H1 (cell line): ENCODE measurements around the gene SPPL3. TPM values are rescaled to one million over a fixed set of nuclear protein-coding genes. Genes with fewer than 3 reads are reported as not detected.

Experiments
- CTCF ChIA-PET: fragments of 300-600 bp; sonication (Branson Sonifier 250); formaldehyde crosslinking; loops from one replicate; lab custom pipeline; 2021; ENCODE audit not compliant: partially characterized antibody; lab: Charles Lee
- POLR2A ChIA-PET: fragments of 300-600 bp; sonication (Branson Sonifier 250); formaldehyde crosslinking; loops from one replicate; lab custom pipeline; 2021; ENCODE audit warnings: inconsistent platforms; ENCODE audit not compliant: partially characterized antibody; lab: Charles Lee
- DNase-seq, 2 experiments: peaks; one replicate each; pipeline versions ENCODE4 v3.0.0 to v3.0.0-alpha.2; 2010 to 2022; ENCODE audit warnings: low spot score in 2 of 2, low read depth in 1 of 2, mixed read lengths in 1 of 2
- FAIRE-seq: peaks from 2 replicates; lab custom pipeline; 2011; peaks lifted over from hg19 to GRCh38; lab: Jason Lieb, UNC
- H2AFZ ChIP-seq: 2 replicates; pipeline ENCODE4 v1.8.1; 2012; ENCODE audit warnings: low read length, inconsistent platforms
- H2AK5ac ChIP-seq: 2 replicates; pipeline ENCODE4 v1.6.1; 2013; ENCODE audit warnings: low read depth, low read length
- H2BK120ac ChIP-seq: replicated peaks from 2 replicates; pipeline ENCODE3; 2013; ENCODE audit warnings: low read depth, low read length, inconsistent platforms
- H2BK12ac ChIP-seq: 2 replicates; pipeline ENCODE4 v1.6.1; 2013; ENCODE audit warnings: low read depth, low read length
- H2BK15ac ChIP-seq: 2 replicates; pipeline ENCODE4 v1.6.1; 2013; ENCODE audit warnings: low read length
- H2BK20ac ChIP-seq: 2 replicates; pipeline ENCODE4 v1.6.1; 2013; ENCODE audit warnings: low read length
- H2BK5ac ChIP-seq: 2 replicates; pipeline ENCODE4 v1.6.1; 2013; ENCODE audit warnings: low read depth, low read length
- H3K14ac ChIP-seq: 2 replicates; pipeline ENCODE4 v1.6.1; 2013; ENCODE audit warnings: inconsistent platforms; ENCODE audit not compliant: insufficient read length
- H3K18ac ChIP-seq: 2 replicates; pipeline ENCODE4 v1.6.1; 2013; ENCODE audit warnings: low read length; ENCODE audit errors: extremely low read depth
- H3K23ac ChIP-seq: 2 replicates; pipeline ENCODE4 v1.6.1; 2013; ENCODE audit warnings: inconsistent platforms; ENCODE audit not compliant: insufficient read length
- H3K23me2 ChIP-seq: 2 replicates; pipeline ENCODE4 v1.6.1; 2013; ENCODE audit warnings: low read depth, low read length
- H3K27ac ChIP-seq: 2 replicates; pipeline ENCODE4 v1.6.1; 2011; ENCODE audit warnings: low read depth, low read length, inconsistent platforms
- H3K27me3 ChIP-seq, 4 experiments: replicated peaks in 1 of 4; 1 replicate in 1 of 4; 2 replicates in 3 of 4; pipeline versions ENCODE4 v1.6.1 to v1.8.1; 2011 to 2013; ENCODE audit warnings: low read length in 3 of 4, mild to moderate bottlenecking in 3 of 4, inconsistent platforms in 2 of 4, mixed read lengths in 2 of 4, moderate library complexity in 1 of 4; ENCODE audit not compliant: control insufficient read depth in 3 of 4, insufficient read depth in 3 of 4; ENCODE audit errors: extremely low read depth in 1 of 4
- H3K36me3 ChIP-seq, 4 experiments: 2 replicates each; pipeline versions ENCODE4 v1.6.1 to v1.8.1; 2011 to 2013; ENCODE audit warnings: mild to moderate bottlenecking in 4 of 4, low read length in 3 of 4, moderate library complexity in 2 of 4, control low read depth in 1 of 4, inconsistent platforms in 1 of 4; ENCODE audit not compliant: insufficient read depth in 4 of 4, control insufficient read depth in 2 of 4
- H3K4ac ChIP-seq: replicated peaks from 2 replicates; pipeline ENCODE3; 2013; ENCODE audit warnings: low read length, low read depth, mixed read lengths, inconsistent platforms; ENCODE audit not compliant: insufficient read length
- H3K4me1 ChIP-seq, 4 experiments: replicated peaks in 1 of 4; 1 replicate in 1 of 4; 2 replicates in 3 of 4; pipeline versions ENCODE4 v1.6.1 to v1.8.1; 2011 to 2013; ENCODE audit warnings: low read length in 3 of 4, inconsistent platforms in 2 of 4, mixed read lengths in 1 of 4; ENCODE audit not compliant: insufficient read depth in 4 of 4, control insufficient read depth in 3 of 4
- H3K4me2 ChIP-seq, 2 experiments: 2 replicates each; pipeline versions ENCODE4 v1.6.1 to v1.8.1; 2011 to 2013; ENCODE audit warnings: low read depth in 2 of 2, low read length in 2 of 2, control low read depth in 1 of 2, inconsistent platforms in 1 of 2, mild to moderate bottlenecking in 1 of 2; ENCODE audit not compliant: insufficient read depth in 1 of 2
- H3K4me3 ChIP-seq, 4 experiments: fragments of 200-600, 300-600 bp in 1 of 4; sonication (generic), shearing (Covaris generic), sonication (Bioruptor Twin) in 1 of 4; 2 replicates each; pipeline versions ENCODE4 v1.5.1 to v1.8.1; 2011 to 2016; ENCODE audit warnings: low read length in 4 of 4, low read depth in 3 of 4, control low read depth in 2 of 4, inconsistent platforms in 2 of 4, mild to moderate bottlenecking in 2 of 4, mixed read lengths in 1 of 4, moderate library complexity in 1 of 4; ENCODE audit not compliant: insufficient read depth in 2 of 4; ENCODE audit errors: extremely low read depth in 1 of 4
- H3K56ac ChIP-seq: replicated peaks from 2 replicates; pipeline ENCODE3; 2013; ENCODE audit warnings: low read depth, mild to moderate bottlenecking, mixed read lengths, low read length, inconsistent platforms; ENCODE audit not compliant: insufficient read length
- H3K79me1 ChIP-seq: 2 replicates; pipeline ENCODE4 v1.6.1; 2013; ENCODE audit warnings: low read depth, low read length, control low read depth
- H3K79me2 ChIP-seq, 2 experiments: 2 replicates each; pipeline versions ENCODE4 v1.6.1 to v1.8.1; 2012 to 2013; ENCODE audit warnings: low read length in 2 of 2, mild to moderate bottlenecking in 2 of 2, inconsistent platforms in 1 of 2; ENCODE audit not compliant: insufficient read depth in 2 of 2, control insufficient read depth in 1 of 2
- H3K9ac ChIP-seq, 4 experiments: replicated peaks in 1 of 4; 1 replicate in 1 of 4; 2 replicates in 3 of 4; pipeline versions ENCODE4 v1.6.1 to v1.8.1; 2011 to 2013; ENCODE audit warnings: low read depth in 3 of 4, low read length in 3 of 4, control low read depth in 2 of 4, mild to moderate bottlenecking in 2 of 4, moderate library complexity in 2 of 4, inconsistent platforms in 1 of 4; ENCODE audit errors: extremely low read depth in 1 of 4
- H3K9me3 ChIP-seq, 2 experiments: 2 replicates each; pipeline versions ENCODE4 v1.6.1 to v1.8.1; 2012 to 2013; ENCODE audit warnings: mild to moderate bottlenecking in 2 of 2, moderate library complexity in 2 of 2, control low read depth in 1 of 2, inconsistent platforms in 1 of 2, low read depth in 1 of 2, low read length in 1 of 2, mixed read lengths in 1 of 2; ENCODE audit not compliant: insufficient read depth in 2 of 2
- H4K20me1 ChIP-seq, 2 experiments: replicated peaks in 1 of 2; 2 replicates each; pipeline versions ENCODE3 to v1.8.1; 2011 to 2013; ENCODE audit warnings: inconsistent platforms in 2 of 2, low read length in 2 of 2, mild to moderate bottlenecking in 1 of 2; ENCODE audit not compliant: insufficient read depth in 2 of 2, control insufficient read depth in 1 of 2
- H4K5ac ChIP-seq: 2 replicates; pipeline ENCODE4 v1.6.1; 2013; ENCODE audit warnings: low read length, low read depth, mixed read lengths, inconsistent platforms; ENCODE audit not compliant: insufficient read length
- H4K8ac ChIP-seq: 2 replicates; pipeline ENCODE4 v1.8.0; 2013; ENCODE audit warnings: mild to moderate bottlenecking, moderate library complexity, low read length, inconsistent platforms; ENCODE audit not compliant: insufficient read depth; ENCODE audit errors: extremely low read depth
- H4K91ac ChIP-seq: replicated peaks from 2 replicates; pipeline ENCODE3; 2013; ENCODE audit warnings: low read length, mixed read lengths, inconsistent platforms; ENCODE audit not compliant: insufficient read length
- CREB1 ChIP-seq: IDR thresholded peaks from 2 replicates; pipeline ENCODE4 v1.6.1; 2012; ENCODE audit warnings: inconsistent platforms
- GTF2F1 ChIP-seq: IDR thresholded peaks from 2 replicates; pipeline ENCODE4 v1.6.1; 2012; ENCODE audit warnings: low read depth, low read length, improper control_type of control experiment, borderline replicate concordance
- RNF2 ChIP-seq: fragments of 200-900, 300-1000 bp; sonication (generic); IDR thresholded peaks from 2 replicates; pipeline ENCODE4 v1.7.1; 2016; ENCODE audit warnings: borderline replicate concordance, low read depth, mild to moderate bottlenecking, antibody characterized with exemption, low read length; ENCODE audit not compliant: poor library complexity, severe bottlenecking; ENCODE audit errors: missing control alignments
- RXRA ChIP-seq: IDR thresholded peaks from 2 replicates; pipeline ENCODE4 v1.6.1; 2011; ENCODE audit warnings: low read depth, mild to moderate bottlenecking, low read length, moderate library complexity; ENCODE audit not compliant: insufficient read depth
- SP4 ChIP-seq: IDR thresholded peaks from 2 replicates; pipeline ENCODE4 v1.6.1; 2012; ENCODE audit warnings: low read length, inconsistent platforms
- WGBS, 2 experiments: shearing (Covaris generic) in 1 of 2; methylation state at CpG; one replicate each; pipeline versions ENCODE4 v1.1.6 to v1.1.7; 2013 to 2015; ENCODE audit warnings: low lambda C conversion rate in 2 of 2, mixed read lengths in 2 of 2, inconsistent platforms in 1 of 2, low coverage in 1 of 2, missing lambda C conversion rate in 1 of 2; ENCODE audit not compliant: insufficient replicate concordance in 2 of 2, insufficient coverage in 1 of 2, insufficient read length in 1 of 2; ENCODE audit errors: extremely low coverage in 1 of 2, missing lambda C conversion rate in 1 of 2; 5-methylcytosine and 5-hydroxymethylcytosine counted together
- polyA plus RNA-seq, 7 experiments: library from polyadenylated mRNA; depleted of rRNA in 3 of 7; stranded (reverse) in 5 of 7; unstranded in 2 of 7; fragments of >200 nt in 5 of 7; fragments of 200-250 nt in 2 of 7; gene quantifications; 1 replicate in 5 of 7; 2 replicates in 1 of 7; 4 replicates in 1 of 7; pipeline versions ENCODE4 v1.2.1 to v1.2.3, GENCODE V29; 2011 to 2013; ENCODE audit warnings: missing spikeins in 2 of 7, mixed read lengths in 2 of 7
- total RNA-seq: library from RNA; stranded (reverse); fragmentation: NEBNext Ultra II Directional; extraction: Animal tissue kit (Norgen Biotek cat#: 25700); gene quantifications from 2 replicates; pipeline ENCODE4 v1.2.1, GENCODE V29; 2021
- TF ChIP-seq, protein P1 (sequence below), 3 experiments: IDR thresholded peaks; 1 replicate in 2 of 3; 2 replicates in 1 of 3; pipeline versions ENCODE4 v1.5.1 to v1.6.1; 2011; ENCODE audit warnings: low read length in 3 of 3, mild to moderate bottlenecking in 3 of 3, inconsistent platforms in 2 of 3, low read depth in 1 of 3, moderate library complexity in 1 of 3; ENCODE audit not compliant: insufficient read depth in 1 of 3; ENCODE audit errors: control extremely low read depth in 1 of 3

SPPL3 gene
- total and polyA plus RNA-seq, 2 of the 8 experiments (the other 6 are each of a cell fraction or from before 2014, with no cell fraction given) = 27.3 to 48.4 TPM

DNA sequence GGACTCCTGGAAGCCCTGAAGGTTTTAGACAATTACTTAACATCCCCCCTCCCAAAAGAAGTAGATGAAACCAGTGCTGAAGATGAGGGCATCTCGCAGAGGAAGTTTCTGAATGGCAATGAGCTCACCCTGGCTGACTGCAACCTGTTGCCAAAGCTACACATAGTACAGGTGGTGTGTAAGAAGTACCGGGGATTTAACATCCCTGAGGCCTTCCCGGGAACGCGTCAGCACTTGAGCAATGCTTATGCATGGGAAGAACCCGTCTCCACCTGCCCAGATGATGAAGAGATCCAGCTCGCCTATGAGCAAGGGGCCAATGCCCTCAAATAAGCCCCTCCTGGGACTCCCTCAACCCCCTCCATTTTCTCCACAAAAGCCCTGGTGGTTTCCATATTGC lies 10.6 kb upstream of the SPPL3 start:
- Histone ChIP-seq H3K79me2 (no peaks in the 10 kb centered on the region), H2BK12ac (no peak overlapping the region), H3K36me3 (no peaks in the 10 kb centered on the region)
- no peak for FAIRE-seq
- TF ChIP-seq RNF2 (no peak), RXRA (no peak), CREB1 (no peak), SP4 (no peak), GTF2F1 (no peak)
- TF ChIP-seq, protein P1, sequence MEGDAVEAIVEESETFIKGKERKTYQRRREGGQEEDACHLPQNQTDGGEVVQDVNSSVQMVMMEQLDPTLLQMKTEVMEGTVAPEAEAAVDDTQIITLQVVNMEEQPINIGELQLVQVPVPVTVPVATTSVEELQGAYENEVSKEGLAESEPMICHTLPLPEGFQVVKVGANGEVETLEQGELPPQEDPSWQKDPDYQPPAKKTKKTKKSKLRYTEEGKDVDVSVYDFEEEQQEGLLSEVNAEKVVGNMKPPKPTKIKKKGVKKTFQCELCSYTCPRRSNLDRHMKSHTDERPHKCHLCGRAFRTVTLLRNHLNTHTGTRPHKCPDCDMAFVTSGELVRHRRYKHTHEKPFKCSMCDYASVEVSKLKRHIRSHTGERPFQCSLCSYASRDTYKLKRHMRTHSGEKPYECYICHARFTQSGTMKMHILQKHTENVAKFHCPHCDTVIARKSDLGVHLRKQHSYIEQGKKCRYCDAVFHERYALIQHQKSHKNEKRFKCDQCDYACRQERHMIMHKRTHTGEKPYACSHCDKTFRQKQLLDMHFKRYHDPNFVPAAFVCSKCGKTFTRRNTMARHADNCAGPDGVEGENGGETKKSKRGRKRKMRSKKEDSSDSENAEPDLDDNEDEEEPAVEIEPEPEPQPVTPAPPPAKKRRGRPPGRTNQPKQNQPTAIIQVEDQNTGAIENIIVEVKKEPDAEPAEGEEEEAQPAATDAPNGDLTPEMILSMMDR (IDR thresholded peaks at IDR 0.05; ENCODE audit: control extremely low read depth in 1 of 3, insufficient read depth in 1 of 3, low read depth in 1 of 3, low read length in 3 of 3) = no peak
- TF ChIP-seq, all 59 proteins: peak for 0
- H3K23ac ChIP-seq = no peak overlapping the region
- no peak overlapping the region for H2BK120ac ChIP-seq
- H2AFZ ChIP-seq = no peak overlapping the region
- no peak overlapping the region for H3K18ac ChIP-seq
- no peak overlapping the region for H4K8ac ChIP-seq
- H2BK15ac ChIP-seq = no peak overlapping the region
- H4K5ac ChIP-seq = no peak overlapping the region
- H3K9ac ChIP-seq = no peak overlapping the region
- H3K4ac ChIP-seq = no peak overlapping the region
- no peak overlapping the region for H3K4me2 ChIP-seq
- H2AK5ac ChIP-seq = no peak overlapping the region
- H4K91ac ChIP-seq = no peak overlapping the region
- no peaks in the 10 kb centered on the region for H3K23me2 ChIP-seq
- no peaks in the 10 kb centered on the region for H4K20me1 ChIP-seq
- no peak overlapping the region for H3K56ac ChIP-seq
- H2BK20ac ChIP-seq = no peak overlapping the region
- DNase-seq = no peak
- CTCF ChIA-PET = interaction anchor here (1.0 to 1.2 kb wide), 2 partner anchors 10 to 16 kb away, joined by 3 read pairs; no protein-coding TSS in a partner anchor
- no peaks in the 10 kb centered on the region for H3K79me1 ChIP-seq
- H3K4me3 ChIP-seq = no peak overlapping the region
- POLR2A ChIA-PET = no interaction called here
- H3K14ac ChIP-seq = no peak overlapping the region
- no peaks in the 10 kb centered on the region for H3K4me1 ChIP-seq
- H3K27me3 ChIP-seq = no peaks in the 10 kb centered on the region
- WGBS, 2 experiments = 86% methylated on average over 7 of the region's 7 CpGs; no CpG with 5 or more reads in 1 of the 2 experiments
- H3K9me3 ChIP-seq = peaks cover 0 to 4% of the 10 kb centered on the region in 2 experiments; a peak in 1 of 4 replicates
- H3K27ac ChIP-seq = no peak overlapping the region
- H2BK5ac ChIP-seq = no peak overlapping the region
